Prostate gland (tissue), 2 donors: ENCODE results near the gene GFPT2. TPM values are rescaled to one million over a fixed set of nuclear protein-coding genes. Genes with fewer than 3 reads are reported as not detected.
"Not testable (repeated sequence)": the region's sequence is repeated elsewhere in the genome, so short reads cannot be mapped to it uniquely, and the experiment has no call there.

Experiments
- DNase-seq: peaks from one replicate; pipeline ENCODE4 v3.0.0-alpha.2; 2019; ENCODE audit warnings: low spot score
- H3K27ac ChIP-seq, 2 donors: fragments of 200-600 bp; sonication (generic); 2 replicates each; pipeline ENCODE4 v1.5.1; 2017 to 2019
- H3K27me3 ChIP-seq: fragments of 200-600 bp; sonication (generic); replicated peaks from 2 replicates; pipeline ENCODE4 v1.5.1; 2019; ENCODE audit not compliant: insufficient read depth
- H3K36me3 ChIP-seq, 2 donors: fragments of 200-600 bp; sonication (generic); 1 replicate in 1 of 2; 2 replicates in 1 of 2; pipeline versions ENCODE4 v1.5.1 to v1.8.1; 2017 to 2019
- H3K4me1 ChIP-seq: fragments of 200-600 bp; sonication (generic); replicated peaks from 2 replicates; pipeline ENCODE4 v1.5.1; 2019
- H3K4me3 ChIP-seq, 2 donors: fragments of 200-600 bp; sonication (generic); 2 replicates each; pipeline ENCODE4 v1.5.1; 2017 to 2019
- H3K9me3 ChIP-seq: fragments of 200-600 bp; sonication (generic); 2 replicates; pipeline ENCODE4 v1.5.1; 2017
- POLR2A ChIP-seq: fragments of 450-650 bp; IDR thresholded peaks from one replicate; pipeline ENCODE4 v1.6.1; 2016; ENCODE audit warnings: antibody characterized with exemption, mild to moderate bottlenecking
- POLR2AphosphoS5 ChIP-seq: sonication (generic); formaldehyde crosslinking; IDR thresholded peaks from one replicate; pipeline ENCODE4 v1.6.1; 2017; ENCODE audit warnings: antibody characterized with exemption
- WGBS: methylation state at CpG from one replicate; pipeline ENCODE4 v1.1.5; 2018; 5-methylcytosine and 5-hydroxymethylcytosine counted together
- intact Hi-C: fragments of 100-400 bp; cut with DNase I; formaldehyde crosslinking; loops from one replicate; pipeline ENCODE4 v1.14.2; 2022
- total RNA-seq, 2 donors: library from RNA; depleted of rRNA; stranded (reverse); fragments of >200 nt; gene quantifications; one replicate each; pipeline ENCODE4 v1.1.0, GENCODE V29; 2016
- TF ChIP-seq, protein P1 (sequence below), 4 experiments: fragments of 200-600 bp in 2 of 4; fragments of 450-650 bp in 2 of 4; sonication (generic) in 2 of 4; IDR thresholded peaks; 1 replicate in 3 of 4; 2 replicates in 1 of 4; pipeline ENCODE4 v1.5.1; 2016 to 2019; ENCODE audit warnings: antibody characterized with exemption in 4 of 4, mild to moderate bottlenecking in 2 of 4, moderate library complexity in 2 of 4

Gene GFPT2
- total RNA-seq, 2 donors from 2014 or later, result 3.2 to 14.0 TPM

- H3K27me3 ChIP-seq, result peaks cover 3% of the 10 kb centered on the region
- H3K4me3 ChIP-seq, result no peak overlapping the region
- TF ChIP-seq POLR2AphosphoS5 (no peak), POLR2A (no peak)
- TF ChIP-seq, protein P1, sequence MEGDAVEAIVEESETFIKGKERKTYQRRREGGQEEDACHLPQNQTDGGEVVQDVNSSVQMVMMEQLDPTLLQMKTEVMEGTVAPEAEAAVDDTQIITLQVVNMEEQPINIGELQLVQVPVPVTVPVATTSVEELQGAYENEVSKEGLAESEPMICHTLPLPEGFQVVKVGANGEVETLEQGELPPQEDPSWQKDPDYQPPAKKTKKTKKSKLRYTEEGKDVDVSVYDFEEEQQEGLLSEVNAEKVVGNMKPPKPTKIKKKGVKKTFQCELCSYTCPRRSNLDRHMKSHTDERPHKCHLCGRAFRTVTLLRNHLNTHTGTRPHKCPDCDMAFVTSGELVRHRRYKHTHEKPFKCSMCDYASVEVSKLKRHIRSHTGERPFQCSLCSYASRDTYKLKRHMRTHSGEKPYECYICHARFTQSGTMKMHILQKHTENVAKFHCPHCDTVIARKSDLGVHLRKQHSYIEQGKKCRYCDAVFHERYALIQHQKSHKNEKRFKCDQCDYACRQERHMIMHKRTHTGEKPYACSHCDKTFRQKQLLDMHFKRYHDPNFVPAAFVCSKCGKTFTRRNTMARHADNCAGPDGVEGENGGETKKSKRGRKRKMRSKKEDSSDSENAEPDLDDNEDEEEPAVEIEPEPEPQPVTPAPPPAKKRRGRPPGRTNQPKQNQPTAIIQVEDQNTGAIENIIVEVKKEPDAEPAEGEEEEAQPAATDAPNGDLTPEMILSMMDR (IDR thresholded peaks at IDR 0.05), result no peak
- H3K4me1 ChIP-seq, result no peaks in the 10 kb centered on the region
- H3K27ac ChIP-seq, result no peak overlapping the region
- WGBS, result 41% methylated on average over 4 of the region's 4 CpGs
- intact Hi-C loops, result no loop called here
- no peaks in the 10 kb centered on the region for H3K36me3 ChIP-seq
- no peaks in the 10 kb centered on the region for H3K9me3 ChIP-seq
- DNase-seq, result no peak
Measured at GRCh38 chr5:180301253-180301652, 51.9 kb downstream of the GFPT2 start.

GRCh38 chr5:180299526-180299925 is 53.6 kb downstream of the GFPT2 start:
- H3K27ac ChIP-seq, result no peak overlapping the region
- no peaks in the 10 kb centered on the region for H3K36me3 ChIP-seq
- WGBS, result 93% methylated on average over 3 of the region's 3 CpGs
- intact Hi-C loops, result no loop called here
- H3K27me3 ChIP-seq, result no peaks in the 10 kb centered on the region
- no peaks in the 10 kb centered on the region for H3K4me1 ChIP-seq
- no peak for DNase-seq
- H3K4me3 ChIP-seq, result no peak overlapping the region
- no peaks in the 10 kb centered on the region for H3K9me3 ChIP-seq
- TF ChIP-seq, protein P1 (IDR thresholded peaks at IDR 0.05), result no peak
- no peak for TF ChIP-seq POLR2AphosphoS5
- TF ChIP-seq POLR2A, result no peak

GRCh38 chr5:180299014-180299413 is 54.1 kb downstream of the GFPT2 start:
- DNase-seq, H3K27me3 ChIP-seq, H3K36me3 ChIP-seq, H3K27ac ChIP-seq, H3K9me3 ChIP-seq, H3K4me3 ChIP-seq, intact Hi-C loops, H3K4me1 ChIP-seq: not testable (repeated sequence)
- WGBS, result 92% methylated on average over 14 of the region's 14 CpGs

GRCh38 chr5:180297587-180298282 is 55.4 kb downstream of the GFPT2 start:
- WGBS, result 93% methylated on average over 2 of the region's 2 CpGs
- no peaks in the 10 kb centered on the region for H3K4me1 ChIP-seq
- H3K9me3 ChIP-seq, result no peaks in the 10 kb centered on the region
- no peak overlapping the region for H3K4me3 ChIP-seq
- H3K27ac ChIP-seq, result no peak overlapping the region
- TF ChIP-seq, protein P1 (IDR thresholded peaks at IDR 0.05), result no peak
- TF ChIP-seq POLR2AphosphoS5, result no peak
- TF ChIP-seq POLR2A, result no peak
- H3K36me3 ChIP-seq, result no peaks in the 10 kb centered on the region
- H3K27me3 ChIP-seq, result no peaks in the 10 kb centered on the region
- intact Hi-C loops, result no loop called here
- no peak for DNase-seq

DNA sequence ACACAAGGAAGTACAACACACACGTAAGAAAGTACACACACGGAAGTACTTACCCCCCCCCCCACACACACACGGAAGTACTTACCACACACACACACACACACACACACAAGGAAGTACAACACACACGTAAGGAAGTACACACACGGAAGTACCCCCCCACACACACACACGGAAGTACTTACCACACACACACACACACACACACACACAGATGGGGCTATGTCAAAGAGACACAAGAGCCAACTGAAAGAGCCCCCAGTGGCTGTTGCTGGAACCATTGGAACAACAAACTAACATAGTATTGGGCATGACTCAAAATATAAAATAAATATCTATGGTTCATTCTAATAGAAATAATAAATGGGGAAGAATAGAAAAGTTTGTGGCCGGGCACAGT is 56.4 kb downstream of the GFPT2 start:
- no peaks in the 10 kb centered on the region for H3K27me3 ChIP-seq
- H3K4me3 ChIP-seq, result no peak overlapping the region
- no peaks in the 10 kb centered on the region for H3K36me3 ChIP-seq
- H3K9me3 ChIP-seq, result no peaks in the 10 kb centered on the region
- intact Hi-C loops, result no loop called here
- TF ChIP-seq, protein P1 (IDR thresholded peaks at IDR 0.05), result no peak
- TF ChIP-seq POLR2A (no peak), POLR2AphosphoS5 (no peak)
- no peaks in the 10 kb centered on the region for H3K4me1 ChIP-seq
- WGBS, result 74% methylated on average over 7 of the region's 7 CpGs
- DNase-seq, result no peak
- no peak overlapping the region for H3K27ac ChIP-seq
